Activated CD8-positive, alpha-beta T cell treated with anti-CD3 and anti-CD28 coated beads, Interleukin-2, amount 10 ng/mL, durations not matched to agents 7 days and 5 days (primary cell): Measurements from ENCODE around the gene ARL6IP6. TPM values are rescaled to one million over a fixed set of nuclear protein-coding genes. Genes with fewer than 3 reads are reported as not detected.
"Not testable (repeated sequence)": the region's sequence is repeated elsewhere in the genome, so short reads cannot be mapped to it uniquely, and the experiment has no call there.

ENCODE experiments used
- ATAC-seq: fragments of 150-1000 bp; cut with Tn5 transposase; one replicate; pipeline ENCODE4 v1.10.0; 2021; ENCODE audit warnings: moderate library complexity
- CTCF ChIA-PET: fragments of 350-600 bp; sonication (Branson Sonifier 250); formaldehyde crosslinking; loops from one replicate; lab custom pipeline; 2021; ENCODE audit warnings: antibody characterized with exemption; lab: Charles Lee
- POLR2A ChIA-PET: fragments of 350-600 bp; sonication (Branson Sonifier 250); formaldehyde crosslinking; loops from one replicate; lab custom pipeline; 2021; ENCODE audit warnings: antibody characterized with exemption; lab: Charles Lee
- DNase-seq: peaks from one replicate; pipeline ENCODE4 v3.0.0-alpha.2; 2020
- H3K27ac Mint-ChIP-seq: one replicate; pipeline ENCODE4 v1.8.0; 2021; ENCODE audit warnings: mild to moderate bottlenecking, mixed read lengths
- H3K27me3 Mint-ChIP-seq: one replicate; pipeline ENCODE4 v1.8.0; 2021; ENCODE audit warnings: low read depth, mixed read lengths
- H3K36me3 Mint-ChIP-seq: one replicate; pipeline ENCODE4 v1.8.0; 2021; ENCODE audit warnings: low read depth, mixed read lengths
- H3K4me1 Mint-ChIP-seq: one replicate; pipeline ENCODE4 v1.8.0; 2021; ENCODE audit warnings: low read depth, mixed read lengths
- H3K4me3 Mint-ChIP-seq: one replicate; pipeline ENCODE4 v1.8.0; 2021; ENCODE audit warnings: mild to moderate bottlenecking, mixed read lengths
- H3K9me3 Mint-ChIP-seq: one replicate; pipeline ENCODE4 v1.8.0; 2022; ENCODE audit warnings: mixed read lengths; ENCODE audit not compliant: insufficient read depth
- total RNA-seq, 2 experiments: library from RNA; stranded (reverse); gene quantifications; one replicate each; pipeline ENCODE4 v1.2.3, GENCODE V29; 2021

The ARL6IP6 gene
- total RNA-seq, 2 experiments from 2014 or later = 42.9 to 44.4 TPM

DNA sequence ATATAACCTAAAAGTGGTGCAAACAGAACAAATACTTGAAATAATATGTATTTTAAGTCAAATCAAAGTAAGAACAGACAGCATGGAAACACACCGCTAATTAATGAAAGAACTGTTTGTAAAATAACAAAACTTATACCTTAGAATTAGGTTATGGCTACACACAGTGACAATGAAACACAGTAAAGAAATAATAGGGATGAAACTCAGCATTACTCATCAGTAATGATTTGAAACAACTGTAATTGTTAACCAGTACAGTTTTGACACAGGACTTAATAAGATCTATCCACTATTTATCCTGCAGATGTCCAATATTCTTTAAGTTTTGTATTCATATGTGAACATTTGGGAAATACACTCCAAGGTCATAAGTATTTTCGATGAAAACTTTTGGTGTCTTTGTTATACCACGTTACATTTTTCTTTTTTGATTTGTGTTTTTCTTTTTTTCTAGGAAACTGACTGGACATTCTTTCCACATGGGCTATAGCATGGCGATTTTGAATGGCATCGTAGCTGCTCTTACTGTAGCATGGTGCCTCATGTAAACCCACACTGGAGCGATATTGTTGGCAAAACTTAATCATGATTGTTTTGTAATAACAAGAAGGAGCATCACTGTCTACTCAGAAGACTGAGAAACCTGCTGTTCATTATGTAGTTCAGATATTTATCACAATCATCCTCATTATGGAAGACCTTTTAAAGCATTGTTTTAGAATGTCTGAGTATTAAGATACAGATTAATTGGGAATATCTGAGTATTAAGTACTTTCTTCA lies 41.1 kb downstream of the ARL6IP6 start:
- CTCF ChIA-PET = no interaction called here
- no peak overlapping the region for H3K27ac Mint-ChIP-seq
- no peak for ATAC-seq
- peaks cover 48% of the 10 kb centered on the region for H3K36me3 Mint-ChIP-seq
- H3K4me1 Mint-ChIP-seq = no peaks in the 10 kb centered on the region
- POLR2A ChIA-PET = no interaction called here
- DNase-seq = no peak
- no peaks in the 10 kb centered on the region for H3K27me3 Mint-ChIP-seq
- no peak overlapping the region for H3K4me3 Mint-ChIP-seq
- H3K9me3 Mint-ChIP-seq = no peaks in the 10 kb centered on the region

DNA sequence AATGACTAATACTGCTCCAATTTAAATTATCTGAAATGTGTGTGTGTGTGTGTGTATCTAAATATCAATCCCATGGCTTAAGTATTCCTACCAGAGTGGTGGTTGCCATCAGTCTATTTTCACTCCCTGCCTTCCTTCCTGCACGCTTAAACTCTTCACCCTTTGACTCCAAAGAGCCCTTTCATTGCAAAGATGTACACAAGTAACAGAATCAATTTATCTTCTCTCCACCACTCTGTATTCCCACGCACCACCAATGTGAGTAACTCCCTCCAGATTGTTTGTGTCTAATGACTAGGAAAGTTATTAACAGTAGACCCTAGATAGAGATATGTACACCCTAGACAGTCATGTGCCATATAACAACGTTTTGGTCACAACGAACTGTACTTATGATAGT lies 42.8 kb downstream of the ARL6IP6 start:
- POLR2A ChIA-PET = no interaction called here
- no peaks in the 10 kb centered on the region for H3K27me3 Mint-ChIP-seq
- no peak overlapping the region for H3K4me3 Mint-ChIP-seq
- peaks cover 44% of the 10 kb centered on the region for H3K36me3 Mint-ChIP-seq
- no peaks in the 10 kb centered on the region for H3K4me1 Mint-ChIP-seq
- H3K9me3 Mint-ChIP-seq = no peaks in the 10 kb centered on the region
- no peak for ATAC-seq
- H3K27ac Mint-ChIP-seq = no peak overlapping the region
- CTCF ChIA-PET = no interaction called here
- DNase-seq = no peak

DNA sequence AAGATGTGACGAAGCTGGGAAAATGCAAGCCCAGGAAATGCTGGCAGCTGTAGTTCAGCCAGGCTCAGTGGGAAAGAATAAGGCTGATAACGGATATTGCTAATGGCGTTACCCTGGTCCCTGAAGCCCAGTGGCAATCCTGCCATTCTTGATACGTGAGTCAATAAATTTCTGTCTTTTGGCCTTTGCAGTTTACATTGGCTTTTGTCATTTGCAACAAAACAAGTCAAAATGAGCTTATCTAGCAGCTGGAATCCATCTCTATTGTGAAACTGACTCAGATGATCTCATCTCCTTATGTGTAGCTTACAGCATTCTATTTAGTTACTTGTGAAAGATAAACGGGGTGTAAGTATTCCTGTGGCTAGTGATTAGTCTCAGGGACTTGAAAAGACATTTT lies 43.8 kb downstream of the ARL6IP6 start:
- DNase-seq (no peak), ATAC-seq (no peak)
- Mint-ChIP-seq H3K27me3 (no peaks in the 10 kb centered on the region), H3K9me3 (no peaks in the 10 kb centered on the region), H3K4me1 (no peaks in the 10 kb centered on the region), H3K27ac (no peak overlapping the region), H3K4me3 (no peak overlapping the region), H3K36me3 (peaks cover 38% of the 10 kb centered on the region)
- CTCF ChIA-PET = interaction anchor here (0.7 kb wide), 1 partner anchor 19 kb away, joined by 3 read pairs; no protein-coding TSS in a partner anchor
- POLR2A ChIA-PET = no interaction called here

DNA sequence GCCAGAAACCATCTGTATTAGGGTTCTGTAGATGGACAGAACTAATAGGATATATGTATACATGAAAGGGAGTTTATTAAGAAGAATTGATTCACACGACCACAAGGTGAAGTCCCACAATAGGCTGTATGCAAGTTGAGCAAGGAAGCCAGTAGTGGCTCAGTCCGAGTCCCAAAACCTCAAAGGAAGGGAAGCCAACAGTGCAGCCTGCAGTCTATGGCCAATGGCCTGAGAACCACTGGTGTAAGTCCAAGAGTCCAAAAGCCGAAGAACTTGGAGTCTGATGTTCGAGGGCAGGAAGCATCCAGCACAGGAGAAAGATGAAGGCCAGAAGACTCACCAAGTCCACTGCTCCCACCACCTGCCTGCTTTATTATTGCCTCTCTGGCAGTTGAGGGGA lies 44.8 kb downstream of the ARL6IP6 start:
- H3K27ac Mint-ChIP-seq, H3K27me3 Mint-ChIP-seq, H3K4me1 Mint-ChIP-seq, POLR2A ChIA-PET, H3K9me3 Mint-ChIP-seq, ATAC-seq, DNase-seq, CTCF ChIA-PET, H3K4me3 Mint-ChIP-seq: not testable (repeated sequence)
- H3K36me3 Mint-ChIP-seq = peaks cover 36% of the 10 kb centered on the region

DNA sequence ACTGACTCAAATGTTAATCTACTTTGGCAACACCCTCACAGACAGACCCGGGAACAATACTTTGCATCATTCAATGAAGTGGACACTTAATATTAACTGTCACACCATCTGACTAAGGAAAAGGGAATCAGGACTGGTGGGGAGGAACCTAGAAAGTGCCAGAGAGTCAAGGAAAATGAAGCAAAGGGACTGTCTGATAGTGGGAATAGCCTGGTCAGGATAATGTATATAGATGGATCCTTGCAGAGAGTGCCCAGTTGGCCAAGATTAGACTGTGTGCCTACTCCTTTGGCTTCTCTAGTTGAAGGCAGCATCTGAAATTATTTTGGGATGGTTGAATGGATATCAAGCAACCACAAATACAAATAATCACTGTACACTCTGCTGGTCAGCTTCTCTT lies 45.2 kb downstream of the ARL6IP6 start:
- Mint-ChIP-seq H3K27ac (no peak overlapping the region), H3K36me3 (peaks cover 34% of the 10 kb centered on the region), H3K27me3 (no peaks in the 10 kb centered on the region), H3K4me1 (no peaks in the 10 kb centered on the region), H3K4me3 (no peak overlapping the region), H3K9me3 (no peaks in the 10 kb centered on the region)
- ATAC-seq (no peak), DNase-seq (no peak)
- ChIA-PET CTCF (no interaction called here), POLR2A (no interaction called here)

DNA sequence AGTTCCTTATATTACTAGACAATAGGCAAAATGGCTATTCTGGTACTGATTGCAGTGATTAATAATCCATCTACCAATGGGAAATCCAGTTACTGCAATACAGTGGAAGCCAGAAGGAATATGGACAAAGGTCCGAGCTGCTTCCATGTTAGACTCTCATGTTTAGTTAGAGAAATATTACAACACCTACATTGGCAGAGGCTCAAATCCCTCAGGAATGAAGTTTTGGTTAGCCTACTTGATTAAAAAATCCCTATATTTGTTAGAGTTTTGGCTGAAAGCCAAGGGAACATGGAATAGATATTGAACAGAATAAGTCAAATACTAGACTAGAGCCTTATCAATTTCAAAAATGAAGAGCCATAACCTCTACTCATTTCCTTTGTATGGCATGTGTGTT lies 48.5 kb downstream of the ARL6IP6 start:
- no peak overlapping the region for H3K4me3 Mint-ChIP-seq
- H3K27me3 Mint-ChIP-seq = no peaks in the 10 kb centered on the region
- ATAC-seq (no peak), DNase-seq (no peak)
- ChIA-PET POLR2A (no interaction called here), CTCF (interaction anchor here (1.3 kb wide), 1 partner anchor 23 kb away, joined by 3 read pairs; no protein-coding TSS in a partner anchor)
- H3K4me1 Mint-ChIP-seq = no peaks in the 10 kb centered on the region
- H3K27ac Mint-ChIP-seq = no peak overlapping the region
- peaks cover 20% of the 10 kb centered on the region for H3K36me3 Mint-ChIP-seq
- no peaks in the 10 kb centered on the region for H3K9me3 Mint-ChIP-seq

DNA sequence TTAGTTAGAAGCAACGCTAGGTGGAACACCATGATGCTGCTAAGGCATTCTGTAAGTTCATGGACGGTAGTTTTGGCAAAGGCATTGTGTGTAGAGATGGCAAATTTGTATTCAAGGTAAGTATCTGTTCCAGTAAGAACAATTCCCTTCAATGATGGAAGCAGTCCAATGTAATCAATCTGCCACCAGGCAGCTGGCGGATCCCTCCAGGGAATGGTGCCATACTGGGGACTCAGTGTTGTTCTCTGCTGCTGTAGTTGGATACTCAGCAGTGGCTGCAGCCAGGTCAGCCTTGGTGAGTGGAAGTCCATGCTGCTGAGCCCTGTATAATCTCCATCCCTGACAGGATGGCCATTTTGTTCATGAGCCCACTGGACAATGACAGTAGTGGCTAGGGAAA lies 62.8 kb downstream of the ARL6IP6 start:
- H3K9me3 Mint-ChIP-seq = no peaks in the 10 kb centered on the region
- ChIA-PET POLR2A (no interaction called here), CTCF (no interaction called here)
- no peak for ATAC-seq
- H3K4me1 Mint-ChIP-seq = no peaks in the 10 kb centered on the region
- no peaks in the 10 kb centered on the region for H3K36me3 Mint-ChIP-seq
- H3K4me3 Mint-ChIP-seq = no peak overlapping the region
- H3K27me3 Mint-ChIP-seq = peaks cover 7% of the 10 kb centered on the region
- no peak for DNase-seq
- H3K27ac Mint-ChIP-seq = no peak overlapping the region

DNA sequence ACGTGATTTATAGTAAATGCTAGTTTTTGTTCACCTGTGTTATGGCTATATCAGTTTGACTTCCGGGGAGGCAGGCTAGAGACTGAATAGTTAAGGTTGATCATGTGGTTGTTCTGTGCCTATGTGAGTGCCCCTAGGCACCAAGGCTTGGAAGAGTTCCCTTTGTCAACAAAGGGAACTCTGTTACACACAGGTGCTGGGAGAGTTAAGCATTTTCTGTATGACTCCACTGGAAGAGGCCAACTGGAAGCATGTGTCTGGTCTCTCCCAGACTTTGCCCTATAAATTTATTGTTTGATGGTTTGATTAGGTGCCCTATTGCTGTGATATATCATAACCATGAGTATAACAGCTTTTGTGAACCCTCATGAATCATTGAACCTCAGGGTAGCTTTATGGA lies 63.8 kb downstream of the ARL6IP6 start:
- Mint-ChIP-seq H3K4me3 (no peak overlapping the region), H3K27me3 (peaks cover 7% of the 10 kb centered on the region), H3K4me1 (no peaks in the 10 kb centered on the region), H3K36me3 (no peaks in the 10 kb centered on the region), H3K9me3 (no peaks in the 10 kb centered on the region), H3K27ac (no peak overlapping the region)
- DNase-seq = no peak
- POLR2A ChIA-PET = no interaction called here
- CTCF ChIA-PET = no interaction called here
- no peak for ATAC-seq

DNA sequence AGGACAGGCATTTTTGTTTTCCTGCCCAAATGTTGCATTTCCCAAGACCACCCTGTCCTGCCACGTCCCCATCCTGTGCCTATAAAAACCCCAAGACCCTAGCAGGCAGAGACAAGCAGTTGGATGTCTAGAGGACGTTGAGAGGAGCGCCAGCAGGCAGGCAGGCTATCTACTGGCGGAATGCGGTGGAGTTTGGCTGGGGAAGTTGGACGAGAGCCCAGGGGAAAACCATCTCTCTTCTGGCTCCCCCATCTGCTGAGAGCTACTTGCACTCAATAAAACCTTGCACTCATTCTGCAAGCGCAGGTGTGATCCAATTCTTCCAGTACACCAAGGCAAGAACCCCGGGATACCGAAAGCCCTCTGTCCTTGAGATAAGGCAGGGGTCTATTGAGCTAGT lies 72.5 kb downstream of the ARL6IP6 start:
- ATAC-seq (no peak), DNase-seq (no peak)
- CTCF ChIA-PET = no interaction called here
- no peaks in the 10 kb centered on the region for H3K36me3 Mint-ChIP-seq
- no peak overlapping the region for H3K4me3 Mint-ChIP-seq
- no peaks in the 10 kb centered on the region for H3K4me1 Mint-ChIP-seq
- H3K9me3 Mint-ChIP-seq = no peaks in the 10 kb centered on the region
- no peak overlapping the region for H3K27ac Mint-ChIP-seq
- no peaks in the 10 kb centered on the region for H3K27me3 Mint-ChIP-seq
- POLR2A ChIA-PET = no interaction called here

DNA sequence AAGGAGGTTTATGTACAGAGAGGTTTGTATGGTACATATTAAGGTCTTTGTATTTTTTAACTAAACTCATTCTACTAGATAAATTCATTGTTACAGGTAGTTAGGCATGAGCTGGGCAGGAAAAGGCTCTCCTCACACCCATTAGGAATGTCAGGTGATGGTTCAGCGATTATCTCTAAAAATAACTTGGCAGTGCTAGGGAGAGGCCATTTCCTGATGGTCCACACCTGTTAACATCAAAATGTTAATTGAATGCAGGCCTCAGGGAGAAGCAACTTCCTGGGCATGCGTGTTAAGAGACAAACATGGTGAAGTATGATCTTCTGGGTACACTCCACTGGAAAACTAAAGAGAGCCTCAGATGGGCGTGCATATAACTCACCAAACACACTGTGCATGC lies 73.6 kb downstream of the ARL6IP6 start:
- DNase-seq = no peak
- Mint-ChIP-seq H3K9me3 (no peaks in the 10 kb centered on the region), H3K27me3 (no peaks in the 10 kb centered on the region), H3K4me3 (no peak overlapping the region), H3K27ac (no peak overlapping the region), H3K4me1 (no peaks in the 10 kb centered on the region), H3K36me3 (no peaks in the 10 kb centered on the region)
- no peak for ATAC-seq
- CTCF ChIA-PET = no interaction called here
- POLR2A ChIA-PET = no interaction called here

DNA sequence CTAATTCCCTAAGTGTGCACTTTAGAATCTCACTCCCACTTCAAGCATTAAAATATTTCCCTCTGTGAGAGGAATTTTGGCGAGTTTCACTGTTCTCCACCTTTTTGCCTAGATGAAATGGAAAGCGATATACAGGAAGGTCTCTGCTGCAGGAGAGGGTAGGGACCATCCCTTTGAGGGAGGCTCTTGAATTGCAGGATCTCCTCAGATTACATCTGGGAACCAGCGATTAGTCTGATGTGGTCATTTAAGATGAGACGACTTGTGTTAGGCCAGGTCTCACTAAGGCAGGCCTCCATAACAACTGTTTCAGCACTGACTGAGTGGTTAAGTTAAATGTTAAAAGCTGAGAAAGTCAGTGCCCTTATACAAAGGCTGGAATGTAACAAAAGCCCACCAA lies 74.6 kb downstream of the ARL6IP6 start:
- Mint-ChIP-seq H3K36me3 (no peaks in the 10 kb centered on the region), H3K9me3 (no peaks in the 10 kb centered on the region), H3K27ac (no peak overlapping the region), H3K4me1 (no peaks in the 10 kb centered on the region), H3K4me3 (no peak overlapping the region), H3K27me3 (no peaks in the 10 kb centered on the region)
- ATAC-seq (no peak), DNase-seq (no peak)
- CTCF ChIA-PET = no interaction called here
- POLR2A ChIA-PET = no interaction called here

DNA sequence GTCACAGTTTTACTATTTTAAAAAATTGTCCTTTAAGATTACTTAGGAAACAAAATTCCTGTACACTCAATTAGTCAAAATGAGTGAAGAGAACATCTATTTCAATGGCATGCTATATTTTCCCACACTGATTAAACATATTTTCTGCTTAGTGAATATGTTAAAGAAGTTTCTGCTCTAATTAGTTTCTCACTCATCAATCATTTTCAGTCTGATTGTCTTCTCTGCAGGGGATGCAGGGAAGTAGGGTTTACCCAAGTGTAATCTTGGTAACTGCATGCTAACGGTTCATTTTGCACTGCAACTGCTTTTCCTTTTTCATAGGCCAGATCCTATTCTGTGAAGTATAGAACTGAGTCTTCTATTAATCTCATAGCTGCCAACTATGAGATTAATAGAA lies 78.5 kb downstream of the ARL6IP6 start:
- CTCF ChIA-PET = no interaction called here

More for the DNA sequence above, 78.5 kb downstream of the ARL6IP6 start:
- DNase-seq (no peak), ATAC-seq (no peak)
- H3K4me1 Mint-ChIP-seq = no peaks in the 10 kb centered on the region
- no peak overlapping the region for H3K4me3 Mint-ChIP-seq
- no peaks in the 10 kb centered on the region for H3K36me3 Mint-ChIP-seq
- no peaks in the 10 kb centered on the region for H3K9me3 Mint-ChIP-seq
- POLR2A ChIA-PET = no interaction called here
- H3K27me3 Mint-ChIP-seq = no peaks in the 10 kb centered on the region
- no peak overlapping the region for H3K27ac Mint-ChIP-seq
